HepG2 (cell line): ENCODE measurements around the gene KDM5C. TPM values are rescaled to one million over a fixed set of nuclear protein-coding genes. Genes with fewer than 3 reads are reported as not detected.

Experiments used
- ARID5B ChIP-seq: IDR thresholded peaks from 2 replicates; pipeline ENCODE4 v1.4.0; 2020; ENCODE audit warnings: mild to moderate bottlenecking, missing genetic modification reagents
- BCLAF1 ChIP-seq: fragments of 450-650 bp; IDR thresholded peaks from 2 replicates; pipeline ENCODE4 v1.6.1; 2017; ENCODE audit warnings: mild to moderate bottlenecking
- FOSL1 ChIP-seq: sonication (generic); formaldehyde crosslinking; IDR thresholded peaks from 2 replicates; pipeline ENCODE4 v1.9.0; 2021; ENCODE audit warnings: missing genetic modification reagents, borderline replicate concordance
- FOXJ3 ChIP-seq: sonication (generic); formaldehyde crosslinking; IDR thresholded peaks from 2 replicates; pipeline ENCODE4 v1.4.0; 2020; ENCODE audit warnings: missing genetic modification reagents, mild to moderate bottlenecking, borderline replicate concordance
- HOXD1 ChIP-seq: sonication (generic); formaldehyde crosslinking; IDR thresholded peaks from 2 replicates; pipeline ENCODE4 v1.5.0; 2020; ENCODE audit warnings: missing genetic modification reagents
- IRF2 ChIP-seq: IDR thresholded peaks from 2 replicates; pipeline ENCODE4 v1.6.1; 2018; ENCODE audit warnings: missing genetic modification reagents, missing compliant biosample characterization
- MAF1 ChIP-seq: sonication (generic); formaldehyde crosslinking; IDR thresholded peaks from 2 replicates; pipeline ENCODE4 v1.5.0; 2020; ENCODE audit warnings: missing genetic modification reagents, borderline replicate concordance
- PCBP2 ChIP-seq: fragments of 200-400 bp; formaldehyde crosslinking; optimal IDR thresholded peaks from 2 replicates; pipeline ENCODE3; 2018; ENCODE audit warnings: low read length, low read depth; ENCODE audit not compliant: poor library complexity, severe bottlenecking
- RERE ChIP-seq: IDR thresholded peaks from 2 replicates; pipeline ENCODE4 v1.6.1; 2016; ENCODE audit warnings: low read depth, missing genetic modification reagents, missing compliant biosample characterization
- SRF ChIP-seq: IDR thresholded peaks from 2 replicates; pipeline ENCODE4 v1.6.1; 2011; ENCODE audit warnings: mild to moderate bottlenecking, low read depth, low read length, moderate library complexity
- ZMYM2 ChIP-seq: sonication (generic); formaldehyde crosslinking; IDR thresholded peaks from 2 replicates; pipeline ENCODE4 v1.8.0; 2022; ENCODE audit warnings: mild to moderate bottlenecking, missing genetic modification reagents
- ZNF558 ChIP-seq: sonication (generic); formaldehyde crosslinking; IDR thresholded peaks from 2 replicates; pipeline ENCODE4 v1.9.0; 2022; ENCODE audit warnings: mild to moderate bottlenecking, missing genetic modification reagents, borderline replicate concordance
- ZNF562 ChIP-seq: sonication (generic); formaldehyde crosslinking; IDR thresholded peaks from 2 replicates; pipeline ENCODE4 v1.8.0; 2022; ENCODE audit warnings: missing genetic modification reagents, borderline replicate concordance
- ZNF878 ChIP-seq: sonication (generic); formaldehyde crosslinking; IDR thresholded peaks from 2 replicates; pipeline ENCODE4 v1.8.1; 2023; ENCODE audit warnings: mild to moderate bottlenecking, missing genetic modification reagents, moderate library complexity
- polyA plus RNA-seq, 8 experiments: library from polyadenylated mRNA; depleted of rRNA in 3 of 8; stranded (reverse) in 7 of 8; unstranded in 1 of 8; fragments of >200 nt; fragmentation: Illumina TruSeq in 4 of 8; extraction: Trizol in 4 of 8; gene quantifications; 2 replicates each; pipeline versions ENCODE4 v1.2.1 to v1.2.3, GENCODE V29; 2011 to 2016; ENCODE audit warnings: low read depth in 4 of 8, missing spikeins in 1 of 8, mixed read lengths in 1 of 8; ENCODE audit not compliant: insufficient read depth in 1 of 8
- total RNA-seq, 5 experiments: library from RNA; depleted of rRNA; stranded (reverse); fragments of >200 nt; fragmentation: Illumina TruSeq; extraction: Trizol; gene quantifications; 2 replicates each; pipeline ENCODE4 v1.2.3, GENCODE V29; 2016; ENCODE audit warnings: low read depth in 1 of 5

The KDM5C gene
- total and polyA plus RNA-seq, 2 of the 13 experiments (the other 11 are each of a cell fraction or from before 2014, with no cell fraction given) = 32.5 to 34.0 TPM

GRCh38 chrX:53246231-53246630, 21.2 kb upstream of the KDM5C start (continued):
- TF ChIP-seq RERE (CRISPR knock-in tag) (no peak), ZNF878 (CRISPR knock-in tag) (no peak), ZMYM2 (CRISPR knock-in tag) (no peak), PCBP2 (no peak), MAF1 (CRISPR knock-in tag) (no peak), SRF (no peak), FOXJ3 (CRISPR knock-in tag) (no peak), BCLAF1 (no peak), ZNF558 (CRISPR knock-in tag) (no peak), IRF2 (CRISPR knock-in tag) (no peak), FOSL1 (CRISPR knock-in tag) (no peak), ARID5B (CRISPR knock-in tag) (no peak), ZNF562 (no peak), HOXD1 (CRISPR knock-in tag) (no peak)
